Measurements from ENCODE around the gene AOPEP.

AOPEP gene

DNA sequence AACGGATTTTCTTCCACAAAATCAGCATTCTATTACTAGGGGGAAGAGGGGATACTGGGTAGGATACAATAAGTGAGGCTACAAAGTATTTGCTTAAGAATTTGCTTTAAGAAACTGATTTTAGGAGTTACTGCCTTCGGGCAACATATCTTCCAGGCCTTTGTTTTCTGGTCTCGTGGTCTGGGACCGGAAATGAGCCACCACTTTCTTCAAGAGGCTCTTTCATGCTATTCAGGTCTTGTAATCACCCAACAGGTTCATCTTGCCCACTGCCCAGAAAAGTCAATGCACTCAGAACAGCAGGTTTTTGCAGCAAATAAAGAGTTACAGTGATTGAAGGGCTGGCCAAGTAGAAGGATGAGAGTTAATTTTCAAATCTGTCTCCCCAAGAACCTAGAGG is 6.6 kb upstream of the AOPEP start:
- no peak for DNase-seq

DNA sequence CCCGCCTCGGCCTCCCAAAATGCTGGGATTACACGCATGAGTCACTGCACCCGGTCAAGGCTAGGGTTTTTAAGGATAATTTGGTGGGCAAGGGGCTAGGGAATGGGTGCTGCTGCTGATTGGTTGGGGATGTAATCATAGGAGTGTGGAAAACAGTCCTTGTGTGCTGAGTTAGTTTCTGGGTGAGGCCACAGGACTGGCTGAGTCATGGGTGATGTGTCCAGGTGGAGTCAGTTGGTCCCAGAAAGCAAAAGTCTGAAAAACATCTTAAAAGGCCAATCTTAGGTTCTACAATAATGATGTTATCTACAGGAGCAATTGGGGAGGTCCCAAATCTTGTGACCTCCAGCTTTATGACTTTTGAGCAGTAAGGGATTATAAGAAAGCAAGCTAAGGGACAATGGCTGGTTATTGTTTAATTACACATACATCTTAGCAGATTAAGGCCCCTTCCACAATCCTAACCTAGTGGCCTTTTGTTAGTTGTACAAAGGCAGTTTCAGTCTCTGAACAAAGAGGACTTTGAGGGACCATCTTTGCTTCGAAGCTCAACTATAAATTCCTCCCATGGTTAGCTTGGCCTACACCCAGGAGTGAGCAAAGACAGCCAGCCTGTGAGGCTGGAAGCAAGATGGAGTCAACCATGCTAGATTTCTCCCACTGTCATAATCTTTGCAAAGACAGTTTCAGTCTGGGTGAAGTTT is 5.5 kb upstream of the AOPEP start:
- DNase-seq = no peak

DNA sequence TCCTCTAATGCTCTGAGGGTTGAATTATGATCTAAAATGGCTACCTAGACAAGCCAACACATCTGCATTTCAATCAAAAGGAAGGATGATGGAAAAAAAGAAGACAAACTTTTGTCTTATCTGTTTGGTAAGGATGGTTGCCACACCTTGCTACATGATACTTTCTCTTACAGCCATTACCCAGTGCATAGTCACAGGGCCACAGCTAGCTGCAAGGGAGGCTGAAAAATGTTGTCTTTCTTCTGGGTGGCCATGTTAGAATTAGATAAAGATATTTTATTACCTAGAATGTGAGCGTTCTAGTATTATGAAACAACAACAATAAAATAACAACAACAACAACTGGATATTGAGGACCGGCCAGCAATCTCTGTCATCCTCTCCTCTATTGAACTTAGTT is 4.7 kb upstream of the AOPEP start:
- DNase-seq = no peak

DNA sequence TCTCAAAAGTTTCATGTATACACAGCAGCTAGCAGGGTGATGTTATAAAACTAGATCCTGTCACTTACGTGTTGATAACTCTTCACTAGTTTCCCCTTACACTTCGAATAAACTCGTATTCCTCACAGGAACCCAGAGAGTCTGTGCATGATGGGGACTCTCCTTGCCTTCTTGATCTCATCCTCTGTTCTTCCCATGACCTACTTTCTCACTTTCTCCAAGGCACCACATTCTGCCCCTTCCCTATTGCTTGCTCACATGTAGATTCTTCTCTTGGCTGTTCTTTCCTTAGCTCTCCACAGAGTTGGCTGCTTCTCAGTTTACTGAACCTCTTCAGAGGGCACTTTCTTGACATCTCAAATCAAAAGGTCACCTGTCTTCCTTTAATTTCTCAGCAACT is 1.2 kb upstream of the AOPEP start:
- DNase-seq = no peak

DNA sequence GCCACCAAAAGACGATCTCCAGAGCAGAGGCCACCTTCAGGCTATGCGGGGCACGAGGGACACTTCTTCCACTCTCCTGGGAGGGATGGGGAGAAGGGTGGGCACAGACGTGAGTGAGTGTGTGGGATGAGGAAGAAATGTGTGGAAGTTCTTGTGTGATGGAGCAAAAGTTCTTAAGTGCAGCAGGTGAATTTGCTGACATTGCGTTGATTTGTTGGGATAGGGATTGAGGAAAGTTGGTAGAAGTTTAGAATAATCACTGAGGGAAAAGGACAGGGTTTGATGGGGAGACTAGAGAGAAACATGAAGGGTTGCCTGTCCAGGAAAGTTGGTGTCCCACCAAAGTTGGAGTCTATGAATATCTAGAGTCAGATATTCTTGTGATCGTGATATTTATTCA is 2.2 kb downstream of the AOPEP start:
- no peak for DNase-seq

DNA sequence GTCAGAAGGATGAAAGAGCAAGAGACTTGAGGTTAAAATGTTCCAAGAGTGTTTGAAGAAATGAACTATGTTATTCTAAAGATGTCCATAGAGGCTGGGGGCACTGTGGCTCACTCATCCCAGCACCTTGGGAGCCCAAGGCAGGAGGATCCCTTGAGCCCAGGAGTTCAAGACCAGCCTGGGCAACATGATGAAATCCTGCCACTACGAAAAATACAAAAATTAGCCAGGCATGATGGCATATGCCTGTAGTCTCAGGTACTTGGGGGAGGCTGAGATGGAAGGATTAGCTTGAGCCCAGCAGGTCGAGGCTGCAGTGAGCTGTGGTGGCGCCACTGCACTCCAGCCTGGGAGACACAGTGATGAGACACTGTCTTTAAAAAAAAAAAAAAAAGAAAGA is 2.7 kb downstream of the AOPEP start:
- no peak for DNase-seq

DNA sequence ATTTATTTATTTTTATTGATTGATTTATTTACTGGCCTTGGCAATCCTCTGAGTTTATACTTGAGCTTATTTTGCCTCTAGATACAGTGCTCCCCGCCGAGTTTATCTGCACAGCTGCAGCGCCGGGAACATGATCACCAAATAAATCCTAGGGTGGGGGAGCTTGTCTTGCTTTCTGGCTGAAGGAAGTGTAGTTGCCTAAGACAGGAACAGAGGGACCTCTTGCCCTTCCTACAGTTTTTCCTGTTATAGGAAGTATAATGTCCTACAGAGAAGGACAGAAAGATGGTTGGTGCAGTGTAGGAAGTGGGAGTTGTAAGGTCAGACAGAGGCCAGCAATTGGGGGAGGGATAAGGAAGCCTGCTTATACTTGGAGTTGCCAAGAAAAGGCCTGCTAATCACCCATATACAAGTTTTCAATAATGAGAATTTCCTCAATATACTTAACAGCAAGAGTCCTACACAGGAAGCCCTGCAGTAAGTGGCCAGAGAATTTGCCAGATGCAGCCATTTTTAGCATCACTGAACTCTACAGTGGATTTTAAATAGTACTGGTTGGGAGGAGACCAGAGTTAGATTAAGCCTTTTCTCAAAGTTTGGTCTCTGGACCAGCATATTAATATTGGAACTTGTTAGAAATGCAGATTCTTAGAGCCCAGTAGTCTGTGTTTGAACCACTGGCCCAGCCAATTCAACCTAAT is 7.7 kb downstream of the AOPEP start:
- peak; percentile 66 for DNase-seq

DNA sequence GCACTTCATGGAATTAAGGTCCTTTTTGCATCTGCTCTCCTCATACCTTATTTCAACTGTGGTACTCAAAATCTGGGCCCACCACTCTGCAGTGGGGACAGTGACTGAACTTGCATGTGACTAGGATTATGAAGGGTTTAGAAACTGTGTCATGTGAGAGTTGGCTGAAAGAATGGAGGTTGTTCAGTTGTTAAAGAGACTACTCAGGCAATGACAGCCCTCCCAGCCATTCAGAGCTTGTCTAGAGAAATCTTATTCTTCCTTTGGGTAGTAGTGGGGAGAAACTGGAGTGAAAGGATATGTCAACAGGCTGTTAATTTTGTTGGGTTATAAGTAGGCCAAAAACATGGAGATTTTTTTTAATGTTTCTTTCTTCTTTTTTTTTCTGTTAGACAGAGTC is 10.3 kb downstream of the AOPEP start:
- no peak for DNase-seq

DNA sequence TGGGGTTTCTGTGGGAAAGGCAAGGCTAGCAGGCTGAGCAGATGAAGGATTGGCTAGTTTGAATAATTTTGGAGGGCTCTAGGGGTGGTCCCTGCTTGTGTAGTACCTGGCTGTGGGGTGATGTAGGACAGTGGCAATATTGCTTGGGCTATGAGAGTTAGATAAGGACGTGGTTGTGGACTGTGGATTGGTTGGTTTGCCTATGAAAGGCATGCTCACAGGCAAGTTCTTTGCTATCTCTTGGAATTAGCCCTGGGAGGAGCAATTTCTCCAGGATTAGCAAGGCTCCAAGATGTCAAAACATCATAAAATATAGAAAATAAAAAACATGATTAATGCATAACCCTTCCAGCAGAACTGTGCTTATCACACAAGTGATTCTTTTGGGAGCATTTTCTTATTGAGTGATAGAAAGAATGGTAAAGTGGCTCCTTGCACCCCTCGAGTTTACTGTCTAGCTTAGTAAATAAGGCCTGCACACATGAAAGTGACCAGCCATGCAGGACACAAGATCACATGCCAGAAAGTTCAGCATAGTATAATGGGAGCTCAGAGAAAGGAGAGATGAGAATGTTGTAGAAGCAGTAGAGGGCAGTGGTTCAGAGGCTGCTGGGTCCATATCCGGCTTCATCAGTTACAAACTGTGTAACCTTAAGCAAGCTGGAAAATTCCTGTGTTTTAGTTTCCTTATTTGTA is 13.8 kb downstream of the AOPEP start:
- DNase-seq = no peak

DNA sequence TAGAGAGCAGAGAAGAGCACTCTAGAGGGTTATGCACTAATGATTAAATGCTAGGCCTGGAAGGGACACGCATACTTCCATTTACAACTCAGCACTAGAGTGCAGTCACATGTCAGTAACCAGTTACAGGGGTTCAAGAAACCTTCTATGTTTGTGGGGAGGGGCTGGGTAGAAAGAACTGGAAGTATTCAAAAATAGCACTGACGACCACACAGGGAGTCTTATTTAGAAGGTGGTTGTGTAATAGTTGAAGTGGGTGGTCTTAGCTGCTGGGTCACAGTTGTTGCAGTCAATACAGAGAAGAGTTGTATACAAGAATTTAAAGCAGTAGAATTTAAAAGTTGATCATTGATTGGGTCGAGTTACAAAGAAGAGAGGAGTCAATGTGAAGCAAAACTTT is 15.4 kb downstream of the AOPEP start:
- DNase-seq = no peak

DNA sequence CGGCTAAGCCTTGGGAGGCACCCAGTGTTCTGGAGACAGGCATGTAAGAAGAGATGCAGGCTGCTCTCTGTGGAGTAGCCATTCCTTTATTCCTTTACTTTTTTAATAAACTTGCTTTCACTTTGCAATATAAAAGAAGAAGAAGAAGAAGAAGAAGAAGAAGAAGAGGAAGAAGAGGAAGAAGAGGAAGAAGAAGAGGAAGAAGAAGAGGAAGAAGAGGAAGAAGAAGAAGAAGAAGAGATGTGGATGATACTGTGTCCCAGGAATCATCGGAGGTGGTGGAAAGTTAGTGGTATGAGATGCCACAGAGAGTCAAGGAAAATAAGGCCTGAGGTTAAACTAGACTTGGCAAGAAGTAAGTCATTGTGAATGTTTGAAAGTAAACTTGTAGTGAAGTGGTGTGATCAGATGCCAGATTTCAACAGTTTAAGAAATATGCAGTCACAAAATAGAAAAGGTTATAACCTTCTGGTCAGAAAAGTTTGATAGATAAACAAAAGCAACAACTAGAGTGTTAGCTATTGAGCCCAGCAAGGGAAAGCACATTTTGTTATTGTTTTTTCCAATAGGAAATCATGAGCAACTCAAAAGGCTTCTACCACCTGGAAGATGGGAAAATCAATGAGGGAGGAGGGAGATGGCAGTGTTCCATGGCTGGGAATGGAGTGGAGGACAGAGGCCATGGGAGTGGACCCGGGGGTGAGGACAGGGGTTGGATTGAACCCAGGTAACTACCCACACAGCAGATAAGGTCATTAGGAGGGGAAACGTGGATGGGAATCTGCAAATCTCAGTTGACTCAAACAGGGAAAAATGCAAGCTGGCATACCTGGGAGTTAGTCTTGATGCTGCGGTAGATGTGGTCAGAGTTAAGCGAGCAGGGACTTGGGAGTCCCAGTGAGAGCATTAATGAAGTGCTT is 16.8 kb downstream of the AOPEP start:
- DNase-seq = no peak

DNA sequence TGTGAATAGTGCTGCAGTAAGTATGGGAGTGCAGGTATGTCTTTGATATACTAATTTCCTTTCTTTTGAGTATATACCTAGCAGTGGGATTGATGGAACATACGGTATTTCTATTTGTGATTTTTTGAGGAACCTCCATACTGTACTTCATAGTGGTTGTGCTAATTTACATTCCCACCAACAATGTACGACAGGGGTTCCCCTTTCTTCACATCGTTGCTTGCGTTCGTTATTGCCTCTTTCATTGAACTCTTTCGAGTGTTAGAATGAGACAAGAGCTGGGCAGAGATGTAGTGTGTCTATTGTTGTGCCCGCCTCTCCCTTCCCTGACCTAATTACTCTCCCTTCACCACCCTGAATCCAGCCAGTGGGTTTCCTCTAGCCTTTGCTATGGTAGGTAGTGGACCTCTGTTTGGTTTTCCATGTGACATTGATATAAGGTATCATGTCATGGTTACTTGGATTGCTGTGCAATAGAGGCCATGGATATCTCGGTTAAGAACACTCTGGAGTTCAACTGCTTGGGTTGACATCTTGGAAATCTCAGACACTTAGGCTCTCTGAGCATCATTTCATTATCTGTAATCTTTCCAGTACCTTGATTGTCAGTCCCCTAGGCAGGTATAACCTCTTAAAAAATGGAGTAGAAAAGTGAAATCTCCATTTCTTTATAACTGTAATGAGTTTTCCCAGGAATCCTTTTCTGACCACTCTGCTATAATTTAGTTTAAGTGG is 19.5 kb downstream of the AOPEP start:
- no peak for DNase-seq

DNA sequence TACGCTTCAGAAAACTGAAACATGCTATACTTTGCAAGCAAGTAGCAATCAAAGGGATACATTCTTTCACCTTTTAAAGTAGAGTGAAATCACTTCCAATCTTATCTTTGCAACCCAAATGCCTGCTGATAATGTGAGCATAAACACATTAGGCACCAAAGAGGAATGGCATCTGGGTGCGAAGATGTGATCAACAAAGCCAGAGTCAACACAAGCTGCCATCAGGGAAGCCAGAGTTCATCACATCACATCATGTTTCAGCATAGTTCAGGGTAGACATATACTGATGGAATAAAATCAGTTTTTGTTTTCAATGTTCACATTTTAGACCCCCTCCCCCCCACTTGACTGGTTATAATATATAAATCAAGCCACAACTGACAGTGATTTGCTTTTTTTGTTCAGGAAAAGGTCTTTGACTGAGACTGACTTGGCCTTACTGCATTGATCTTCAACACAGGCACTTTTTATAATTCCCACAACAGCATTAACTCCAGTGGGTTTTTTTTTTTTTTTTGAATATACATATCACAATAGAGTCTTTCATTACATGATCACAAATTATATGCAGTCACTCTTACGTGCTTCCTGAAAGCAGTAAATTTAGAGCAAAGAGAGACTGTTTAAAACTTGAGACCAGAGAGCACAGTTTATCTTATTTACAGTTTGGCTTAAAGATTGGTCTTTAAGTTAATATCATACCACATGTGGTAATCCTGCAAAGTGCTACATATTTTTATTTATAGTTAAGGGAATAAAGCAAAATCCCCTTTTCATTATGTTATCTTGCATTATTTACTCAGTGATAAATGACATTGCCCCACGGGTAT is 20.3 kb downstream of the AOPEP start:
- no peak for DNase-seq

DNA sequence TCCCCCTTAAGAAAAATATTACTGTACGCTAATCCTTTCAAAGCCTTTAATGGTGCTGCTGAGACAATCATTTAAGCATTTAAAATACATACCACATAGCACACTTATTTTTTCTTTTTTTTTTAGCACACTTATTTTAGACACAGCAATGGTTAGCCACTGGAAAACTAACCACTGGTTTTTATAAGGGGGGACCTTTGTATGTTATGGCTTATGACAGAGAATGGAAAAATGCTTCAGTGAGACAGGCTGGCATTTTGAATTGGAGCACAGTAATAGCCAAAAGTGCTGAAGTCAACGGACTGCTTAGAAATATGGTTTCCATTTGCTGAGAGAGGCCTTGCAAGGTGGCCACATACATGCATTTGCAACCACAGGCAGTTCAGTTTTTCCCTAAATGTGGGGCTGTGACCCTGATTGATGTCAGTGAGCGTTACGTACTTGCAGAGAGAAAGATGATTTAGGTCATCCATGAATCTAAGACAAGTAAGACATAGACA is 28.5 kb downstream of the AOPEP start:
- no peak for DNase-seq

DNA sequence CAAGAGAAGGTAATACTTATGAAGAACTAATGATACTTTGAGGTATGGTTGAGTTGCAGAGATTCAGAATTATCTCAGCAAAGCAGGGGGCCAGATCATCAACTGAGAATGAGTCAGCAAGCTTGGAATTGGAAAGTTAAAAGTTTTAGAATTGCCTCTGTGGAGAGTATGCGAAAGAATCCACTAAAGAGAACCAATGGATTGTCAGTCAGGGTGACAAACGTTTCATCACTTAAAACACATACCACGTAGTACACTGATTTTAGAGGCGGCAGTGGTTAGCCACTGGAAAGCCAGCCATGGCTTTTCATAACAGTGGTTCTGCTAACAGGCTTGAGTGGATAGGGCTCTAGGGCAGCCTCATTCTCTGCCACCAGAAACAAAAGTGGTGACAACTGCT is 30.7 kb downstream of the AOPEP start:
- no peak for DNase-seq

DNA sequence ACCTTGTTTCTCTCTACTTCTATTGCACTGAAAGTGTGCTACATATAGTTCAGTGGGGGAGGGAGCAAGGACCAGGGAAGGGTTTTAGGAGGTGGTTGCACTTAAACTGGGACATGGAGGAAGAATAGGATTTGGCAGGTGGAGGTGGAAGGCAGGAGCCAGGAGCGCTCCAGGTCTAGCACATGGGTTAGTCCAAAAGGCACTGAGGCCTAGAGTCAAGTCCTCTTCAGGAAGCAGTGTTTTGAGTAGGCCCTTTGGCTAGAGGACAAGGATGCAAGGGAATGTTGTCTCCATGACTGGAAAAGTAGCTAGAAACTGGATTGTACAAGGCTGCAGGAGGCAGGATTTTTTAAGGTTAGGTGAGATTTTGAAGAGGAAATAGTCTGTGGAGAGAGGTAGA is 31.5 kb downstream of the AOPEP start:
- no peak for DNase-seq

DNA sequence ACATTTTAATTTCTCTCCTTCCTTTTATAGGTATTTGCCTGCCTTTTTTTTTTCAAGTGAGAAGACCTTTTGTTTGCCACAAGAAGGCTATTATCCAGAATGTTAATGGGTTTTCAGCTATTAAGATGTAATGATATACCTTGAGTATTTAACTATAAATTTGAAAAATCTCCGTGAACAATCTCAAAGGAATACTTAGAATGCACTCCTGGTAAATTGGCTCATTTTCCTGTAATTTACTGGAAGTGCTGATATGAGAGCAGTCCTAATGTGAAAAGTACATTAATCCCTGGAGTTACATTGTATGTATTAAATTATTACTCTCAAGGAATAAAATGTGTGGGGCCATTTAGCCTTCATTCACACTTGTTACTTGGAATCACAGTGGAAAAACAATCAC is 32.4 kb downstream of the AOPEP start:
- DNase-seq = no peak

DNA sequence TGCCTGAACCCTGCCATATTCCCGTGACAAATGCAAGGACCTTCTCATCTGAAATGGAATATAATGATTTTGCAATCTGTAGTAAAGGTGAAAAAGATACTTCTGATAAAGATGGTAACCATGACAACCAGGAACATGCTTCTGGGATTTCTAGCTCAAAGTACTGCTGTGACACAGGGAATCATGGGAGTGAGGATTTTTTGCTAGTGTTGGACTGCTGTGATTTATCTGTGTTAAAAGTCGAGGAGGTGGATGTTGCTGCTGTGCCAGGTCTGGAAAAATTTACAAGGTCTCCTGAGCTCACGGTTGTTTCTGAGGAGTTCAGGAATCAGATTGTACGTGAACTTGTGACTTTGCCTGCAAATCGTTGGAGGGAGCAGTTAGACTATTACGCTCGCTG is 33.5 kb downstream of the AOPEP start:
- DNase-seq = no peak

DNA sequence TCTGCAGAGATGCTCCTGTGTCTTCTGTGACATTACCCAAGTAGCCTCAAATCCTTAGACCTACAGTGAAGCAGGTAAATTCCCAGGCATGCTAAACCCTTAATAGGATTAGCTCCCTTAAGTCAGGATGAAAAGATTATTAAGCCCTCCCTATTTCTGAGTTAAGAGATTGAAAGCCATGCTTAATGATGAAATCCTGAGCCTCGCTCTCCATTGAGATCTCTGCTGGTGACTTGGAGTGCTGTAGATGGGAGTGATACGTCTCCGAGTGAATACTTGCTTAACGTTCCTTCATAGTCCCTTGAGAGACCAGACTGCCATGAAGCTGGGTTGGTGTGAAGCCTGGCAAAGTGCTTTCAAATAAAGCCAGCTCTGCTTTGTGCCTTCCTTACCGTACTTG is 34.2 kb downstream of the AOPEP start:
- no peak for DNase-seq

DNA sequence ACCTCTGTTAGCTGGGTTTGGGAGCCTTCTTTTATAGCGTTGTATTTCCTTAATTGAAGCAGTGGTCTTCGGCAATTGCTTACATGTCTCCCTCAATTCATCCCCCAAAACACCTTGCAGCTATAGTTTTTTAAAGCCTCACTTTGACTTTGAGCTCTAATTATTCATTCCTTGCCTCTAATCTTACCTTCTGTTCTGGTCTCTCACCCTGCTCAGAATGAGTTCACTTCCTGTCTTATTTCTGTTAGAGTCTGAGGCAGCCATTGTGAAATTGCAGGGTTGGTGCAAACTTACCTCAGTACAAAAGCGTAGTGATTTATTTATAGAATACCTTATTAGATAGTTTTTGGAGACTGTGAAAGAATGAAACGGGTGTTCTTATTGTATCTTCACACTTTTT is 35.0 kb downstream of the AOPEP start:
- no peak for DNase-seq

DNA sequence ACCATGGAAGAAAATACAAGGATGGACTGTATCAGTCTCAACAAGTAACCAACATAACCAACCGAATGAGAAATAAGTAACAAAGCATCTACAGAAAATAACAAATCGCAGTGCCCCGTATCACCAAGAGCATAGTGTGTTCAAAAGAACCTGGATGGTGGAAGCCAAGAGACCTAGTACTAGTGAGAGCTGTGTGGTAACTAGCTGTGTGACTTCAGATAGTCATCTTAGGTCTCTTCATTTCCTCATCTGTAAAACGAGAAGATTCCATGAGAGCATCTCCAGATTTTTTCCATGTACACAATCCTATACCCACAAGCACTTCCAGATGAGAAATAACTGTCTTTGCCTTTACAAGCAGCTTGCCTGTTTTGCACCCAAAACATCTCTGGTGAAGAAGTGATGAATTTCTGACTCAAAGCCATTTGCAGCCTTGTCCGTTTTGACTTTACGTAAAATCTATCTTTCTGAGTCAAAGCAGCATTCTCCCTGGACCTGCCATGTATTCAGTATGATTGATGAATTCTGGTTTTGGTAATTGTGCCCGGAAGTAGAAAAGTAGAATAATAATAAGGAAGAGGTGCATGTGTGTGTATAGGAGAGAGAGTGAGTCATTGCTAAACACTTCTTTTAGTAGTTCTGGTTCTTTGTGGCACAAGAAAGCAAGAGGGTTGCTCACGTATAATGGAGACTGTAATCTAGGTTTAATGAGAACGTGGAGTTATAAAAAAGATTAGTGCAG is 41.0 kb downstream of the AOPEP start:
- no peak for DNase-seq
